Vagina (tissue), 2 donors: ENCODE measurements around the gene SCD. TPM values are rescaled to one million over a fixed set of nuclear protein-coding genes. Genes with fewer than 3 reads are reported as not detected.

ENCODE experiments used
- DNase-seq, 2 donors: peaks; one replicate each; pipeline ENCODE4 v3.0.0-alpha.2; 2017; ENCODE audit errors: extremely low spot score in 2 of 2
- H3K27ac ChIP-seq: fragments of 200-600 bp; sonication (generic); one replicate; pipeline ENCODE4 v1.5.1; 2019
- H3K27me3 ChIP-seq: fragments of 200-600 bp; sonication (generic); one replicate; pipeline ENCODE4 v1.5.1; 2019
- H3K36me3 ChIP-seq, 2 donors: fragments of 200-600 bp; sonication (generic); one replicate each; pipeline ENCODE4 v1.5.1; 2017 to 2019
- H3K4me1 ChIP-seq: fragments of 200-600 bp; sonication (generic); one replicate; pipeline ENCODE4 v1.5.1; 2019
- H3K4me3 ChIP-seq, 2 donors: fragments of 200-600 bp; sonication (generic); 1 replicate in 1 of 2; 2 replicates in 1 of 2; pipeline ENCODE4 v1.5.1; 2016 to 2019
- H3K9me3 ChIP-seq: fragments of 200-600 bp; sonication (generic); one replicate; pipeline ENCODE4 v1.5.1; 2019
- POLR2A ChIP-seq, 2 donors: fragments of 450-650 bp; IDR thresholded peaks; one replicate each; pipeline ENCODE4 v1.6.1; 2017; ENCODE audit warnings: antibody characterized with exemption in 2 of 2, mild to moderate bottlenecking in 2 of 2, moderate library complexity in 2 of 2
- POLR2AphosphoS5 ChIP-seq, 2 donors: sonication (generic); formaldehyde crosslinking; IDR thresholded peaks; one replicate each; pipeline ENCODE4 v1.9.0; 2017; ENCODE audit warnings: antibody characterized with exemption in 2 of 2, mild to moderate bottlenecking in 2 of 2, low read depth in 1 of 2; ENCODE audit not compliant: insufficient read depth in 1 of 2
- intact Hi-C: fragments of 100-400 bp; cut with DNase I; formaldehyde crosslinking; loops from one replicate; pipeline ENCODE4 v1.15.1; 2023
- small RNA-seq: library from RNA; depleted of rRNA; stranded (forward); fragments of <200 nt; gene quantifications from one replicate; pipeline ENCODE3, GENCODE V24; 2016
- total RNA-seq: library from RNA; depleted of rRNA; stranded (reverse); fragments of >200 nt; gene quantifications from one replicate; pipeline ENCODE4 v1.2.3, GENCODE V29; 2016
- TF ChIP-seq, protein P1 (sequence below), 3 experiments: fragments of 450-650 bp in 2 of 3; fragments of 200-600 bp in 1 of 3; sonication (generic) in 1 of 3; IDR thresholded peaks; one replicate each; pipeline ENCODE4 v1.5.1; 2017 to 2019; ENCODE audit warnings: antibody characterized with exemption in 3 of 3, mild to moderate bottlenecking in 2 of 3, moderate library complexity in 2 of 3

The SCD gene
- total RNA-seq, 1 donor from 2014 or later: 42.7 TPM

DNA sequence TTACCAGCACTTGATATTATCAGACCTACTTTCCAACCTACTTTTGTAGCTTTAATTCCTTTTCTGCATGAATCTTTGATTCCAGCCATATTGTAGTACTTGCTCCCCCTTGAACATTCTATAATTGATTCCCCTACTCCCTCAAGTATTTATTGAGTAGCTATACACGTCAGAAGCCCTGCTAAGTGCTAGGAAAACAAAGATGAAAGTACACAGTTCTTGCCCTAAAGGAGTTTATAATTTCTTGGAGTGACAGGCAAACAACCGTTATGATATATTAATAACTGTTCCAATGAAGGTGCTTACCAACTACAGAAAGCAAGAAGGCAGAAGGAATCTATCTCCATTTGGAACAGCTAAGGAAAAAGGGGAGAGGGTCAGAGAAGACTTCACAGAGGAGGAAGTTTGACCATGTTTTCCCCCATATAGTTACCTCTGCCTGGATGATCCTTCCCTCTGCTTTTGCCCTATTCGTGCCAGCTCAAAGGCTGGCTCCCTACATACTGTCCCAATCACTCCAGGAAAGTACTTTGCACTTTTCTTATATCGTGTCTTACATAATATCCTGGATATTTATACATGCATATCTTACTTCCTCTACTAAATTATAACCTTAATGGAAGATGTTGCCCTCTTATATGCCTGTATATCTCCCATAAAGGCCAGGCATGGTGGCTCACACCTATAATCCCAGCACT, 54.7 kb downstream of the SCD start:
- H3K4me1 ChIP-seq: no peaks in the 10 kb centered on the region
- H3K27ac ChIP-seq: no peak overlapping the region
- TF ChIP-seq POLR2AphosphoS5 (IDR thresholded peaks at IDR 0.05; ENCODE audit: insufficient read depth in 1 of 2, low read depth in 1 of 2) (no peak), POLR2A (IDR thresholded peaks at IDR 0.05) (no peak)
- TF ChIP-seq, protein P1, sequence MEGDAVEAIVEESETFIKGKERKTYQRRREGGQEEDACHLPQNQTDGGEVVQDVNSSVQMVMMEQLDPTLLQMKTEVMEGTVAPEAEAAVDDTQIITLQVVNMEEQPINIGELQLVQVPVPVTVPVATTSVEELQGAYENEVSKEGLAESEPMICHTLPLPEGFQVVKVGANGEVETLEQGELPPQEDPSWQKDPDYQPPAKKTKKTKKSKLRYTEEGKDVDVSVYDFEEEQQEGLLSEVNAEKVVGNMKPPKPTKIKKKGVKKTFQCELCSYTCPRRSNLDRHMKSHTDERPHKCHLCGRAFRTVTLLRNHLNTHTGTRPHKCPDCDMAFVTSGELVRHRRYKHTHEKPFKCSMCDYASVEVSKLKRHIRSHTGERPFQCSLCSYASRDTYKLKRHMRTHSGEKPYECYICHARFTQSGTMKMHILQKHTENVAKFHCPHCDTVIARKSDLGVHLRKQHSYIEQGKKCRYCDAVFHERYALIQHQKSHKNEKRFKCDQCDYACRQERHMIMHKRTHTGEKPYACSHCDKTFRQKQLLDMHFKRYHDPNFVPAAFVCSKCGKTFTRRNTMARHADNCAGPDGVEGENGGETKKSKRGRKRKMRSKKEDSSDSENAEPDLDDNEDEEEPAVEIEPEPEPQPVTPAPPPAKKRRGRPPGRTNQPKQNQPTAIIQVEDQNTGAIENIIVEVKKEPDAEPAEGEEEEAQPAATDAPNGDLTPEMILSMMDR (IDR thresholded peaks at IDR 0.05): no peak
- H3K27me3 ChIP-seq: no peaks in the 10 kb centered on the region
- DNase-seq: no peak
- H3K36me3 ChIP-seq: no peaks in the 10 kb centered on the region
- H3K9me3 ChIP-seq: no peaks in the 10 kb centered on the region
- no peak overlapping the region for H3K4me3 ChIP-seq
- intact Hi-C loops: no loop called here

DNA sequence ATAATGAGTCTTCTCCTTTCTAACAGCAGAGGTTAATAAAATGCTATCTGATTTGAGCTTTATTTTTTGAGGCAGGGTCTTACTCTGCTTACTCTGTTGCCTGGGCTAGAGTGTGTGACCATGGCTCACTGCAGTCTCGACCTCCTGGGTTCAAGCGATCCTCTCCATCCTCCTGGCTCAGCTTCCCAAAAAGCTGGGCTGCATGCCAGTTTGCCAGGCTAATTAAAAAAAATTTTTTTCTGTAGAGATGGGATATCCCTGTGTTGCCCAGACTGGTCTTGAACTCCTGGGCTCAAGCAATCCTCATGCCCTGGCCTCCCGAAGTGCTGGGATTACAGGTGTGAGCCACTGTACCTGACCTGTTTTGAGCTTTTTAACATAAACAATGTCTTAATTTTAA, 56.7 kb downstream of the SCD start:
- no peak overlapping the region for H3K27ac ChIP-seq
- no peak overlapping the region for H3K4me3 ChIP-seq
- H3K9me3 ChIP-seq: no peaks in the 10 kb centered on the region
- TF ChIP-seq, protein P1 (IDR thresholded peaks at IDR 0.05): no peak
- TF ChIP-seq POLR2A (IDR thresholded peaks at IDR 0.05) (no peak), POLR2AphosphoS5 (IDR thresholded peaks at IDR 0.05; ENCODE audit: insufficient read depth in 1 of 2, low read depth in 1 of 2) (no peak)
- no peaks in the 10 kb centered on the region for H3K27me3 ChIP-seq
- H3K36me3 ChIP-seq: no peaks in the 10 kb centered on the region
- intact Hi-C loops: no loop called here
- DNase-seq: no peak
- no peaks in the 10 kb centered on the region for H3K4me1 ChIP-seq

GRCh38 chr10:100413173-100413572, 66.1 kb downstream of the SCD start:
- no peaks in the 10 kb centered on the region for H3K36me3 ChIP-seq
- TF ChIP-seq POLR2AphosphoS5 (IDR thresholded peaks at IDR 0.05; ENCODE audit: insufficient read depth in 1 of 2, low read depth in 1 of 2): no peak
- TF ChIP-seq POLR2A (IDR thresholded peaks at IDR 0.05): no peak
- TF ChIP-seq, protein P1 (IDR thresholded peaks at IDR 0.05): no peak
- intact Hi-C loops: no loop called here

More at GRCh38 chr10:100413173-100413572, 66.1 kb downstream of the SCD start:
- no peak for DNase-seq
- Histone ChIP-seq H3K27me3 (no peaks in the 10 kb centered on the region), H3K4me1 (no peaks in the 10 kb centered on the region), H3K4me3 (no peak overlapping the region), H3K27ac (no peak overlapping the region), H3K9me3 (no peaks in the 10 kb centered on the region)

Small RNA genes within 50 kb of the gene (small RNA-seq; reads per million reads assigned to genes)
- gene RF00019: not detected

Other genes starting within 250 kb of the SCD start
- 25.5 TPM for gene ERLIN1, start 161.2 kb upstream of the SCD start, total RNA-seq
- gene CHUK, start 117.6 kb upstream of the SCD start, total RNA-seq: 19.4 TPM
- 13.3 TPM for gene CWF19L1, start 79.6 kb upstream of the SCD start, total RNA-seq
- gene BLOC1S2, start 60.6 kb upstream of the SCD start, total RNA-seq: 10.1 TPM
- not detected for gene PKD2L1, start 17.0 kb upstream of the SCD start, total RNA-seq
- not detected for gene WNT8B, start 115.8 kb downstream of the SCD start, total RNA-seq
- gene SEC31B, start 172.6 kb downstream of the SCD start, total RNA-seq: 6.4 TPM
- gene NDUFB8, start 182.6 kb downstream of the SCD start, total RNA-seq: 143 TPM
- 16.9 TPM for gene HIF1AN, start 188.7 kb downstream of the SCD start, total RNA-seq